ENCODE results near the gene POU3F1.

The POU3F1 gene

GRCh38 chr1:38068980-38069340 lies 22.4 kb upstream of the POU3F1 start:
- no peak for TF ChIP-seq CTCF (IDR thresholded peaks at IDR 0.05; ENCODE audit: low read depth, low read length, missing control alignments)
- DNase-seq (ENCODE audit: low read depth), result no peak
- in situ Hi-C loops (cut with HindIII; ENCODE audit: low sequenced_read_pairs), result no loop called here

DNA sequence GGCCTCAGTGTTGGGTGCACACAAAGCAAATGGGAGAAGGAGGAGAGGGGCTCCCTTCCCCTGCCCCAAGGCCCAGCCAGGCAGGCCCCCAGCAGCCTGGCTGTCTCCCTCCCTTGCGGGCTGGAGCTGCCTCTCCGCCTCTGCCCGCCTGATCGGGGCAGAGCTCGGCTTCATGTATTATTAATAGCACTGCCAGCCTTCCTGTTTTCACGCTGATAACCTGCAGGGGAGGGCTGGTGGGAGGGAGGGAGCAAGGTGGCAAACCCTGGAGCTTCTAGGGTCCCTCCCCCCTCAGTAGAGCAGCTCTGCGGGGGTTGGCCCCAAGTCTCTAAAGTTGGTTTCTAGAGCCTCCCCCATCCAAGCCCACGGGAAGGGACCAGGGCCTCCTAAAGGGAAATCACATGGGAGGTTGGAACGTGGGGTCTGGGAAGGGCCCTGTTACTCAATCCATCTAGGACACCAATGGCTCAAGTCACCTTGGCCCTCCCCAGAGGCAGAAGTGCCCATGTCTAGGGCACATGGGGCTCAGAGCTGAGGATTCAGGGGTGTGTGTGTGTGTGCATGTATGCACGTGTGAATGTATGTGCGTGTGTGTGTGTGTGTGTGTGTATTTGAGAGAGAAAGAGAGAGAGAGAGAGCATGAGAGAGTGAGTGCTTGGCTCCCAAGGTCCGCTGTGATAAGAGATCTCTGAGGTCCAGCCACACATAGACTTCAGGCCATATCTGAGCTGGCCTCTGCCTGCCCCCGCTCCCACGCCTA lies 21.8 kb upstream of the POU3F1 start:
- no peak for TF ChIP-seq CTCF (IDR thresholded peaks at IDR 0.05; ENCODE audit: low read depth, low read length, missing control alignments)
- no peak overlapping the region for H3K4me3 ChIP-seq (ENCODE audit: low read depth, low read length)
- in situ Hi-C loops (cut with HindIII; ENCODE audit: low sequenced_read_pairs), result no loop called here
- no peak for DNase-seq (ENCODE audit: low read depth)

More at GRCh38 chr1:38068980-38069340, 22.4 kb upstream of the POU3F1 start:
- H3K4me3 ChIP-seq (ENCODE audit: low read depth, low read length), result no peak overlapping the region

DNA sequence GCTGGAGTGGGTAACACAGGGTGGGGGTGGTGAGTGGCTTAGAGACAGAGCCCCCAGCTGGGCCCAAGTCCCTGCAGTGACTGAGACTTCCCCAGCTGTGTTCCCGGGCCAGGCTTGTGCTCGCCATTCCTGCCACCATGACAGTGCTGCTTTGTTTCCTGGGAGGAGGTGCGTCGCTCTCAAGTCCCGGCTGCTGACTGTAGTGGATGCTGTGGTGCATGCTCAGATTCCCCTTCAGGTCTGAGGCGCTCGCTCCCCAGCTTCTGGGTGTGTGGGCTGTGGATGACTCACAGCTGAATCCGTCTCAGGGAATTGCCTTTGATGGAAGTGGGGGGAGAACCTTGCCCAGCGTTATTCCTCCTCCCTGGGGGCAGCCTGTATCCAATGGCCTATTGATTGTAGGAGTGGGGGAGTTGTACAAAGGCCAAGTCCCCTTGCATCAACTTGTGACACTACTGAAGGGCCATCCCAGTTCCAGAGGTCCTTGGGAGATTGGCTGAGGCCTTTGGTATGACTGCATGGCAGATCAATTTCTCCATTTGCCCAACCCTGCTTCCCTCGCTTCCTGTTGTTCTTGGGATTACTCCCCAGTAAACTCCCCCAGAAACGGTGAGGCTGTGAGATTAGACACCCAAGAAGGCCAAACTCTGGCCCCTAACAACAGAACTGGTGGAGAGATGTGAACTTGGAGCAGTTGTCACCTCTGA lies 17.8 kb upstream of the POU3F1 start:
- no peak for DNase-seq (ENCODE audit: low read depth)
- no peak overlapping the region for H3K4me3 ChIP-seq (ENCODE audit: low read depth, low read length)
- in situ Hi-C loops (cut with HindIII; ENCODE audit: low sequenced_read_pairs), result no loop called here
- no peak for TF ChIP-seq CTCF (IDR thresholded peaks at IDR 0.05; ENCODE audit: low read depth, low read length, missing control alignments)

GRCh38 chr1:38063616-38064015 lies 17.0 kb upstream of the POU3F1 start:
- no peak for TF ChIP-seq CTCF (IDR thresholded peaks at IDR 0.05; ENCODE audit: low read depth, low read length, missing control alignments)
- no peak for DNase-seq (ENCODE audit: low read depth)
- no peak overlapping the region for H3K4me3 ChIP-seq (ENCODE audit: low read depth, low read length)
- in situ Hi-C loops (cut with HindIII; ENCODE audit: low sequenced_read_pairs), result no loop called here

GRCh38 chr1:38062361-38063288 lies 16.0 kb upstream of the POU3F1 start:
- in situ Hi-C loops (cut with HindIII; ENCODE audit: low sequenced_read_pairs), result no loop called here
- no peak for DNase-seq (ENCODE audit: low read depth)
- TF ChIP-seq CTCF (IDR thresholded peaks at IDR 0.05; ENCODE audit: low read depth, low read length, missing control alignments), result no peak

GRCh38 chr1:38061883-38062328 lies 15.3 kb upstream of the POU3F1 start:
- H3K4me3 ChIP-seq (ENCODE audit: low read depth, low read length), result no peak overlapping the region
- DNase-seq (ENCODE audit: low read depth), result no peak
- TF ChIP-seq CTCF (IDR thresholded peaks at IDR 0.05; ENCODE audit: low read depth, low read length, missing control alignments), result no peak
- in situ Hi-C loops (cut with HindIII; ENCODE audit: low sequenced_read_pairs), result no loop called here

More at GRCh38 chr1:38062361-38063288, 16.0 kb upstream of the POU3F1 start:
- no peak overlapping the region for H3K4me3 ChIP-seq (ENCODE audit: low read depth, low read length)
